OCI-LY3 (cell line): ENCODE data around the gene KCNJ18.
"Not testable (repeated sequence)": the region's sequence is repeated elsewhere in the genome, so short reads cannot be mapped to it uniquely, and the experiment has no call there.

ENCODE experiments used
- EZH2phosphoT487 ChIP-seq: fragments of 200-600 bp; shearing (Covaris generic); IDR thresholded peaks from 2 replicates; pipeline ENCODE4 v1.6.1; 2018; ENCODE audit warnings: antibody characterized with exemption, mixed run types, low read depth
- TF ChIP-seq, protein P1 (sequence below): fragments of 200-600, 300-600 bp; sonication (generic); IDR thresholded peaks from 2 replicates; pipeline ENCODE4 v1.5.1; 2014; ENCODE audit warnings: antibody characterized with exemption, low read length, low read depth

DNA sequence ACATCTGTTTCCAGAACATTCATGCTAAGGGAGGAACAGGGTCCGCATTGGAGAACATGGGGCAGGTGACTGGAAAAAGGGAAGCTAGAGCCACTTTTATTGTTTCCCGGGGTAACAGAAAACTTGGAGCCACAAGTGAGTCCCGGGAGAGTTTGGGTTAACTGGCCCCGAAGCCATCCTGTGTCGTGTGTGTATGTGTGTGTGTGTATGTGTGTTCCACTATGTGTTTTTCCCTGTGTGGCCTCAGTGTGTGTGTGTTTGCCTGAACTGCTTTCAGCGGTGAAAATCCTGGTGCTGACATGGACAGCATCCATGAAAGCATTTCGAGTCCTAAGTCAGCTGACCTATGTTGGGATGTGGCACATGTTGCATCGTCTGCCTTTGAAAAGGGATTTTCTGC is 20.7 kb downstream of the KCNJ18 start:
- TF ChIP-seq, protein P1, sequence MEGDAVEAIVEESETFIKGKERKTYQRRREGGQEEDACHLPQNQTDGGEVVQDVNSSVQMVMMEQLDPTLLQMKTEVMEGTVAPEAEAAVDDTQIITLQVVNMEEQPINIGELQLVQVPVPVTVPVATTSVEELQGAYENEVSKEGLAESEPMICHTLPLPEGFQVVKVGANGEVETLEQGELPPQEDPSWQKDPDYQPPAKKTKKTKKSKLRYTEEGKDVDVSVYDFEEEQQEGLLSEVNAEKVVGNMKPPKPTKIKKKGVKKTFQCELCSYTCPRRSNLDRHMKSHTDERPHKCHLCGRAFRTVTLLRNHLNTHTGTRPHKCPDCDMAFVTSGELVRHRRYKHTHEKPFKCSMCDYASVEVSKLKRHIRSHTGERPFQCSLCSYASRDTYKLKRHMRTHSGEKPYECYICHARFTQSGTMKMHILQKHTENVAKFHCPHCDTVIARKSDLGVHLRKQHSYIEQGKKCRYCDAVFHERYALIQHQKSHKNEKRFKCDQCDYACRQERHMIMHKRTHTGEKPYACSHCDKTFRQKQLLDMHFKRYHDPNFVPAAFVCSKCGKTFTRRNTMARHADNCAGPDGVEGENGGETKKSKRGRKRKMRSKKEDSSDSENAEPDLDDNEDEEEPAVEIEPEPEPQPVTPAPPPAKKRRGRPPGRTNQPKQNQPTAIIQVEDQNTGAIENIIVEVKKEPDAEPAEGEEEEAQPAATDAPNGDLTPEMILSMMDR = not testable (repeated sequence)
- not testable (repeated sequence) for TF ChIP-seq EZH2phosphoT487
